GM21737 (cell line): ENCODE measurements around the gene SMG9.

Source experiments
- ATAC-seq: cut with Tn5 transposase; IDR thresholded peaks from one replicate; pipeline ENCODE4 v1.9.1; 2021; ENCODE audit warnings: mild to moderate bottlenecking, moderate library complexity; ENCODE audit not compliant: unreplicated experiment

SMG9 gene

GRCh38 chr19:43754503-43755255 is at the start of gene SMG9:
Gene SMG9 (minus strand): TSS chr19:43754962. CDS start chr19:43750741, 4,221 bp downstream.
- peak; percentile 60 for ATAC-seq

DNA sequence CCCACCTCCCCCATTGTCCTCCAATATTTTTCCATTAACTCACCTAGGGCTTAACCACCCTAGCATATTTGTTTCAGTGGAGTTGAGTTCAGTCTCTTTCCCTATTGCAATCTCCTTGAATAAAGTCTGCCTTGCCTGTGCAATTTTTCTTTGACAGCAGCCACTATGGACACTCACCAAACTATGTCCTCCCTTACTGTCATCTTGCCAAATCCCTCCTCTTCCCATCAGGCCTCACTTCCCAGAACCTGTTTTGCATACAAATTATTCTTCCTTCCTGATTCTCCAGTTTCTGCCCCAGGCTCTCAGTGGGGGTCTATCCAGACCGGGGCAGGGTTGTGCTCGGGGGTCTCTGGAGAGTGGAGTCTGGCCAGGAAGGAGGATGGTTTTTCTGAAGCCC is 49.7 kb upstream of the SMG9 start:
- no peak for ATAC-seq

DNA sequence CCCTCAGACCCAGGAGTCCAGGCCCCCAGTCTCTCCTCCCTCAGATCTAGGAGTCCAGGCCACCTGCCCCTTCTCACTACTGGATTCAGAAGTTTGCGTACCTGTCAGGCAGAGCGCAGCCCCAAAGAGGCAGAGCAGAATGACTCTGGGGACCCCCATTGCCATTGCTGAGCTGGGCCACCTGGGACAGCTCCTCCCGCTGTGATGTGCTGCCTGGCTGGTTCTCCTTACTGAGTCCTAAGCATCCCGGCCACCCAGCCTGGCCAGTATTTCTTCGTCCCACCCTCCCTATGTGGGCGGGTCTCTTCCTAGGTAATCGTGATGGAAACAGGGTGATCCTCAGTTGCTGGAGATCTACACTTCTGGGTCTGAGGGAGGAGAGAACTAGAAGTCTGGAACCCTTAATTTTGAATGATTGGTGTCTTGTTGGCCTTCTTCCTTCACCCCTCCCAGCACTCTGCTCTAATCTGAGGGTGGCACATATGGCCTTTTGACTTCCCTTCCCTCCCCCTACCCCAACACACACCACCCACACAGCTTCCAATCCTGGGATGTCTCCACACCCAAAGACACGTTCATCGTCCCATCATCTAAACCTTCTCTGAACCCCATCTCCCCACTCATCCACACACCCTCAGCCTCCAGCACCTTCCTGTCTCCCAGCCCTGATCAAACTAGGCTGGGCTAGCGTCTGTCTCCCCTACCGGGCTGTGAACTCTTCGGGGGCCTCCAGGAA is 47.6 kb upstream of the SMG9 start, which contains the start of gene LYPD5:
Gene LYPD5 (minus strand): TSS at position 232 of the 736 bp plus-strand sequence. CDS start 67 bp downstream, at position 165.
- no peak for ATAC-seq

DNA sequence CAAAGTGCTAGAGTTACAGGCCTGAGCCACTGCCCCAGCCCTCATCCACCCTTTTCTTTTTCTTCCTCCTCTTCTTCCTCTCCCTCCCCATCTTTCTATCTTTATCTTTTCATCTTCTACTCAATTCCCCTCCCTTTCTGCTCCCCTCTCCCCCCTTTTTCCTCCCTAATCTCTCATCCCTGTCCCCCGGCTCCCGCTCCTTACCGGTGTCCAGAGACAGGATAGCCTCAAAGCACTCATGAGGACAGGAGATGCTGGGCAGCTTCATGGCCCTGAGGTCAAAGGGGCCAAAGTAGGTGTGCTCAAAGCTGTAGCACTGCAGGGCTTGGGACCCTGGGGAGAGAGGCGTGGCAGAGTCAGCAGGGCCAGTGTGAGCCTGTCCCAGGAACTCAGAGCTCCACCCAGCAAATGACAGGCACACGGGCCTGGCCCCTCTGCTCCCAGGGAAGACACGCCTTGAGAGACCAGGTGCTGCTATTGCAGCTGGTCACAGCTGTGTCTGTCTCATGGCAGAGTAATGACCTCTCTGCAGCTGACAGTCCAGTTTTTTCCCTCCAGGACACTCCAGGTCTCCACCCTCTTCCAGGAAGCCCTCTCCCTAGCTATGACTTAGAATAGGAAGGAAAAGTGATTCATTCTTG is 44.9 kb upstream of the SMG9 start:
- ATAC-seq, result no peak

DNA sequence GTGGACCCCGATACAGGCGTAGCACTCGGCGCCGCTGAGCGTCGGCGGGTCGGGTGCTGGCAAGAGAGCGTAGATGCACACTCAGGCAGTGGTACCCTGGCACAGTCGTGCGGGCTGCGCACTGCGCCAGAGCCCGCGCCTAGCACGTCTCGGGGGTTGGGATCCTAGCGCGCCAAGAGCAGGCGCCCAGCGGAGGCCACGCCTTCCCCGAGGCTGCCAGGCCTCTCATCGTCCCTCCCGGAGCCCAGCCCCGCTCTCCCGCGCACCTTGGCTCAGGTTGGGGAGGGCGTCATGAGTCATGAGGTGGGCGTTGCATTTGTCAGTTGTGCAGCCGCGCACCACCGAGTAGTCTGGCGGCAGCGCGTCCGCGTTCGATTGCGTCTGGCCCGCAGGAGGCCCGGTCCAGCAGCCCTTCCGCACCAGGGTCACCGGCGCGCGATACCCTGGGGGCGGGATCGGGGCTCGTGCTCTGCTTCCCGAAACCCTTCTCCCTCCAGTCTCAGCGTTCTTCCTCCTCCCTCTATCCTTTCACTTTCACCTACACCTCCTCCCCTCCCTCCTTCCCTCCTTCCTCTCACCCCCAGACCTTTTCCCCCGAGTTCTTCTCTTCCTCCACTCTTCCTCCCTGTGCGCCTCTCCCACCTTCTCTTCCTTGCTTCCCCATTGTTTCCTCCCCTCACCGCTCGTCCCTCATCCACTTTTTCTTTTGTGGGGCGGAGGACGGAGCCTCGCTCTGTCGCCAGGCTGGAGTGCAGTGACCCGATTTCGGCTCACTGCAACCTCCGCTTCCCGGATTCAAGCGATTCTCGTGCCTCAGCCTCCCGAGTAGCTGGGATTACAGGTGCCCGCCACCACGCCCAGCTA is 44.0 kb upstream of the SMG9 start:
- ATAC-seq, result no peak

DNA sequence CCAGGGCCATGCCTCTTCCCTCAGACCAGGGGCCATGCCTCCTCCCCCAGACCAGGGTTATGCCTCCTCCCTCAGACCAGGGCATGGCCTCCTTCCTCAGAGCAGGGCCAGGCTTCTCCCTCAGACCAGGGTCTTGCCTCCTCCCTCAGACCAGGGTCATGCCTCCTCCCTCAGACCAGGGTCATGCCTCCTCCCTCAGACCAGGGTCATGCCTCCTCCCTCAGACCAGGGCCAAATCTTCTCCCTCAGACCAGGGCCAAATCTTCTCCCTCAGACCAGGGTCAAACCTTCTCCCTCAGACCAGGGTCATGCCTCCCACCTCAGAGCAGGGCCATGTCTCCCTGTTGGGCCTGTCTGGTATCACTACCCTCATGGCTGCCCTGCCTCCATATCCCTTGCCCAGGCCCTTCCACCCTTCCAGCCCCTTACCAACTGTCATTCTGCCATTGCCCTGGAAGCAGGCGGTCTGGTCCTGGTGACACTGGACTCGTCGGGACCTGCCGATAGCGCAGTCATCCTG is 43.3 kb upstream of the SMG9 start:
- no peak for ATAC-seq

- no peak for ATAC-seq
Measured at GRCh38 chr19:43797556-43797955, 42.8 kb upstream of the SMG9 start.

- ATAC-seq, result no peak
Measured at GRCh38 chr19:43797118-43797517, 42.4 kb upstream of the SMG9 start.

GRCh38 chr19:43790587-43790986 is 35.8 kb upstream of the SMG9 start:
- ATAC-seq, result no peak

- ATAC-seq, result no peak
Measured at GRCh38 chr19:43789029-43789428, 34.3 kb upstream of the SMG9 start.

DNA sequence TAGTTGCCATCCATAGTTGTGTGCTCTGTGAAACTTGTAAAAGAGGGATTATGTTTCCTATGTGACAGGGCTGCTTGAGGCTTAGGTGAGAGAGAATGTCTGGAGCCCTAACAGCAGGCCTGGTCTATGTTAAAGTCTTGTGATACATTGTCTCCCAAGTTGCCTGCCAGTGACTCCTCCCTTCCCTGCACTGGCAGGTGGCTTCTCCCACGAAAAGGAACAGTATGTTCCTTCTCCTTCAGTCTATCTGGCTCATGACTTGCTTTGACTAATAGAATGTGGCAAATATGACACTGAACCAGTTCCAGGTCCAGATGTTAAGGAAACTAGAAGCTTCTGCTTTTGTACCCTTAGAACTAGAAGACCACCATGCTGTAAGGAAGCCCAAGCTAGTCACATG is 31.9 kb upstream of the SMG9 start:
- no peak for ATAC-seq

DNA sequence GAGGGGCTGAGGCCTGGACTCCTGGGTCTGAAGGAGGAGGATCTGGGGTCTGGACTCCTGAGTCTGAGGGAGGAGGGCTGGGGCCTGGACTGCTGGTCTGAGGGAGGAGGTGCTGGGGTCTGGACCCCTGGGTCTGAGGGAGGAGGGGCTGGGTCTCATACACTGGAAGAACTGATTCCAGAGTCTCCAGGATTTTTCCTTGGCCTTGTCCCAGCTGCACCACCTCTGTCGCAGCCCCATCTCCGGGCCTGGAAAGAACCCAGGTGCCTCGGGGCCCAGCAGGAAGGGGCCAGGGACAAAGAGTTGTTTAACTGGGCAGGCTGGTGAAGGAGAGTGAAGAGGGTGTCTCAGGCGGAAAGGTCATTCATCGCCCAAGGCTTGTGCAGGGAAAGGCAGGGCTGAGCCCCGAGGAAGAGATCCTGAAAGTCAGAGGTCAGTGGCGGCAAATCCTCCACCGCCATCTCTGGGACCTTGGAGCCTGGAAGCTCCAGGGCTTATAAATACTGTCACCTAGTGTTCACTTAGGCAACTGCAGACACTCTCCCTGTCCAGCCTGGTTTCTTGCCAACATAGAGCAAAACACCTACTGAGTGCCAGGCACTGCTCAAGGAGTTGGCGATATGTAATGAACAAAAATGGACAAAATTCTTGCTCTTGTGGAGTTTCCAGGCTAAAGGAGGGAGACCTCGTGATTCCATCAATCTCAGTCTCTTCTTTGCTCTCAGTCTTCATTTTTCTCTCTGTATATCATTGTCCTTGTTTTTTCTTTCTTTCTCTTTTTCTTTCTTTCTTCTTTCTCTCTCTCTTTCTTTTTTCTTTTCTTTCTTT is 30.4 kb upstream of the SMG9 start:
- no peak for ATAC-seq

GRCh38 chr19:43784241-43784980 is 29.6 kb upstream of the SMG9 start:
- ATAC-seq, result no peak

- no peak for ATAC-seq
Measured at GRCh38 chr19:43783636-43784035, 28.9 kb upstream of the SMG9 start.

GRCh38 chr19:43782689-43783231 is 28.0 kb upstream of the SMG9 start:
- ATAC-seq, result no peak

GRCh38 chr19:43782311-43782660 is 27.5 kb upstream of the SMG9 start:
- no peak for ATAC-seq

GRCh38 chr19:43781630-43782310 is 27.0 kb upstream of the SMG9 start:
- no peak for ATAC-seq
